Adipose tissue (tissue), 3 donors: ENCODE data around the gene KRTAP22-2. TPM values are rescaled to one million over a fixed set of nuclear protein-coding genes. Genes with fewer than 3 reads are reported as not detected.

Experiments used
- H3K27ac ChIP-seq: one replicate; pipeline ENCODE4 v1.5.1; 2013; ENCODE audit warnings: low read depth, low read length
- WGBS, 3 donors: extraction: QIAGEN DNeasy Blood & Tissue Kit; methylation state at CpG; one replicate each; pipeline ENCODE4 v1.1.7; 2013; 5-methylcytosine and 5-hydroxymethylcytosine counted together
- polyA plus RNA-seq, 3 donors: library from polyadenylated mRNA; stranded (reverse); fragments of 200-250 nt; gene quantifications; one replicate each; pipeline ENCODE4 v1.2.3, GENCODE V29; 2013
- donor health status: healthy with polysubstance abuse.
- donor health status: Bipolar disorder and iron deficiency.
- donor health status: healthy.

Gene KRTAP22-2
- polyA plus RNA-seq, 3 donors: not detected

DNA sequence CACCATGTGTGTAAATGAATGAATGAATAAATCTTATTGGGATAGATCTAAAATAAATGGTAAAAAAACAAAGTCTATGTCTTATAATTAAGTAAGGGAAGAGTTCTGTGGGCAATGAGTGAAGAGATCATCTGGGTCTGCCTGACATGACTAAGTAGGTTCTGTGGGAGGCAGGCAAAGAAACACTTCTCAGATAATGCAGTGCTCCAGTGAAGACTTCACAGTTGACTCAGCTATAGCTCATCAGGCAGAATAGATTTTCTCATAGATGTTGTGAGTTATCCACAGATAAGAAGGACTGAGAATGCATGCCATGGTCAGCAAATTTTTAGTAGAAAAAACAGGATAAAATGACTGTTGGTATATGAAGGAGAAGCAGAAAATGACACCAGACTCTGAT lies 12.4 kb downstream of the KRTAP22-2 start:
- H3K27ac ChIP-seq: no peak overlapping the region

DNA sequence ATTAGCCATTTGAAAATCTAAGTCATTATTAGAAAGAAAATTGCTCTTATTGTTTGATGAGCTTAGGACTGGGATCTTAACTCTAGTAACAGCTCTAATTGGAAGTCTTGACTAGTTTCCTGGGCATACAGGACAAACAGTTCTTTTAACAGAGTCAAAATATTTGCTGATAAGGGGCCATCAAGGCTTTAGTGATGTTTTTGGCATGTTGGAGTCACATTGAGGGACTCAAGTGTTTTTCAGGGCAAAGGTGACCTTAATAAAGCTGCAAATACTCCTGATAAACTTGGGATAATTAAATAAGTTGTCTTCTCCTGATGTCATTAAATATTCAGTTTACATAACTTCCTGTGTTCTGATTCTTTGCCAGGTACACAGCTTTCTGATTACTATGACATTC lies 22.6 kb downstream of the KRTAP22-2 start:
- H3K27ac ChIP-seq: no peak overlapping the region

DNA sequence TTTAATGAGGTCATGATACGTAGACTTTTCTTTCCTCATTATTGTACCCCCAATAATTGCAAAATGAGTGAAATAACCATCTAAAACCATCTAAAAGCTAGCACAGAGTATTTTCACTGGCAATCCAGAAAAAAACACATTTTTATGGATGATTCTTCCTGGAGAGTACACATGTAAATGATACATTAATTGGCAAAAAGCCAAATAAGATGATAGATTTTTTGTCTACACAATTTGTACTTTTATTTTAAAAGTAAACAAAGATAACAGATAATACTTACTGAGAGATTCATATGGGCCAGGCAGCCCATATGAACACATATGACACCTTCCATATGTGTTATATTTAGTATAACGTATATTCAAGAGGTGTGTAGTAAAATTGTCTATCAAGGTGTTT lies 26.6 kb downstream of the KRTAP22-2 start:
- WGBS, 3 donors: 82 to 89% (median 85%) methylated on average over 2 of the region's 2 CpGs
- H3K27ac ChIP-seq: no peak overlapping the region

DNA sequence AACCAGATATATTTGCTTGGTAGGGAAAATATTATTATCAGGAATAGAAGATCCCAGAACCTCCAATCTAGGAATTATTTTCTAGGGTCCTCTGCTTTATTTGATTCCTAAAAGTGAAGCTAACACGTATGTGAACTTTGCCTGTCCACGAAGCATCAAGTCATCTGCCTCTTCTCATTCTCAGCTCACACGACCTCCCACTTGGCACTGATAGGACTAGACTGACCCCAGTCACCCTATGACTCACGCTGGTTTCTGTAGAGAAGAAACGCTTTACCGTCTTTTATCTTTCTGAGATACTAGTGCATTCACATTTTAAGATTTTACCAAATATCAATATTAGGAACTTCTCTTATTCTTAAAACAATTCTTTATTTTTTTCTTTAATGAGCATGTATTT lies 27.1 kb downstream of the KRTAP22-2 start:
- WGBS, 3 donors: 70 to 77% (median 73%) methylated on average over 6 of the region's 6 CpGs
- no peak overlapping the region for H3K27ac ChIP-seq

DNA sequence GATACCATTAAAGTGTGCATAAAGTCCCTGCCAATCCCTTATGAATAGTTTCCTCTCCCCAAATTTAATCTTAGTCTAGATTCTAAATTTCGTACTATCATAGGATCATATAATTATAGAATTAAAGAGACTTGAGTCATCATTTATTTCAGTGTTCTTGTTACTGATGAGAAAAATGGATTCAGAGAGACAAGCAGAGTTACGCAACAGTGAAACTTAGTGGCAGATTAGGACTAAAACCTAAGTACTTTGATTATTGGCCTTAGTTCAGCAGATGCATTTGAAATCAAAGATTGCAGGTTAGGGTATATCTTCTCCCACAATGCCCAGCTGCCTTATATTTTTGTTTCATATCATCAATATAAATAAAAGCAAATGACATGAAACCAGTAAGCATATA lies 28.2 kb downstream of the KRTAP22-2 start:
- no peak overlapping the region for H3K27ac ChIP-seq
- 79 to 81% (median 81%) methylated on average over 2 of the region's 2 CpGs for WGBS, 3 donors

DNA sequence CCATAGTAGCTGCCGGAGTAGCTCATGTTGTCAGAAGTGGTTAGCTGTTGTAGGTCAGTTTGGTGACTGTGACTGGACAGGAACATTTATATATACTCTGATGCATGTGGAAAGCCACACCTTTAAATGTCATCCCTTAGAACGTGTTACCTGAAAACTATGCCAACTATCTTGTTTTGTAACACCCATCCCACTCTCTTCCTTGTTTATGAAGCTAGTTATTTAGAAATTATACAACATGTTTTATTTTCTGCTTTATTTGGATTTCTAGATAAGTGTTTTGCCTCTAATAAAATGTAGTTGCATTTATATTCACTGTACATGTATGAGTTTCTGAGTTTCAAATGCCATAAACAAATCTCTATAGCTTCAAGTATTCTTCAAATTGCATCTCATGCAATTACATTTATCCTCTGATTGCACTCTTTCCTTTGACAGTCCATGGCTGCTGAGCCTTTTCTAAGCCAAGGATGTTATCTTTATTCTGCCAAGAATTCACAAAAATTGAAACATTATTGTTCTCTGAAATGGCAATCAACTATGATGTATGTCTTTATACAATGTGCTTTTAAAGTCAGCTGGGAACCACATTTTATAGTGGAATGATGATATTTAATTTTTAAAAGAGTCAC lies 28.8 kb downstream of the KRTAP22-2 start, which contains the start of gene KRTAP19-7:
TSS of gene KRTAP19-7 (minus strand) at position 51 of the 632 bp plus-strand sequence. CDS start at position 26, 25 bp downstream.
- WGBS, 3 donors: 60 to 83% (median 63%) methylated on average over 2 of the region's 2 CpGs
- no peak within 1 kb of the TSS for H3K27ac ChIP-seq

DNA sequence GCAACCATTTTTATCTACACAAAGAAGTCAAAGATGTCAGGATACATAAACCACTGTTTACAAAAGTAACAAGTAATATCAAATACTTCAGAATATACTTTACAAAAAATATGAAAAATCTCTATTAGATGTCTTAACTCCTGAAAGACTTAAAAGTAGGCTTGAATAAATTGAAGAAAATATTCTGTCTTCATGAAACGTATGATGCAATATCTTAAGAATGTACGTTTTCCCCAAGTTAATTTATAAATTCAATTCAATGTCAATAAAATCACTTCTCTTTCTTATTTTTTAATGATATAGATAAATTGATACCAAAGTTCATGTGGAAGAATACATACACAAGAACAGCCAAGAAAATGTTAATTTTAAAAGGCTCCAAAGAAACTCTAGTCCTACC lies 35.1 kb downstream of the KRTAP22-2 start:
- H3K27ac ChIP-seq: no peak overlapping the region
- 61 to 92% (median 83%) methylated on average over 2 of the region's 2 CpGs for WGBS, 3 donors

DNA sequence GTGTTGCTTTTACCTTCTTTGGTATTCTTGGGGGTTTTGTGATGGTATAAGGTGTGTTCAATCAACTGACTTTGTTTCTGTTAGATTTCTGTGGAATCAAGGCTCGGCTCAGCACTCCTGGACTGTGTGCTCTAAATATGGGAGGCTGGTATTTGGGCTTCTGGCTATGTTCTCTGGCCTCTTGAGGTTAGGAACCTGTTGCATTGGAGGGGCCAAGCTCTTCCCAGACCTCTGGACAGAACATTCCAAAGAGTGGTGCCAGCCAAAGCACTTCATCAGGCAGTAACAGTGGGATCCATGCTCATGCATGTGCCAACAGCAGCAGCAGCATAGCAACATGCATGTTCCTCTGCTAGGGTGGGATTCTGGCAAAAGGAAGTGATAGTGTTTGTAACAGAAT lies 37.4 kb downstream of the KRTAP22-2 start:
- 76 to 80% (median 79%) methylated on average over 1 of the region's 1 CpG for WGBS, 3 donors
- H3K27ac ChIP-seq: no peak overlapping the region

DNA sequence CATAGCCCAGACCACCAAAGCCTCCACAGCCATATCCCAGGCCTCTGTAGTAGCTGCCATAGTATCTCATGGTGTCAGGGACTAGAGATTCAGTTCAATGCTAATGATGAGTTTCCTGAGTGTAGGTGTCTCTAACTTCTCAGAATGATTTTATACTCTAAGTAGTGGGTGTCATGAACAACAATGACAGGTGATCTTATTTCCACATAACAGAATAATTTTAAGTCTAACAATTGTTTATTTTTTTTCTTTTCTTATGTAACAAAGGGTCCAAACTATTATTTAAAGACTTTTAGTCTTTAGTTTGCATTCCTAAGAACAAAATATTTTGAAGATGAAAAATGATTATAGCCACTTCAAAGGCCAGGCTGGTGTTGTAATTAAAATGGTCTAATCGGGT lies 48.4 kb downstream of the KRTAP22-2 start, which contains the start of gene KRTAP19-6:
TSS of gene KRTAP19-6 (minus strand) at position 101 of the 400 bp plus-strand sequence. CDS start at position 70, 31 bp downstream.
- no peak within 1 kb of the TSS for H3K27ac ChIP-seq
- WGBS, 3 donors: 63 to 70% (median 68%) methylated on average over 1 of the region's 1 CpG

Other genes with a start within 250 kb of the KRTAP22-2 start
- not detected for gene KRTAP23-1, start 241.8 kb downstream of the KRTAP22-2 start, polyA plus RNA-seq
- not detected for gene KRTAP13-2, start 218.1 kb downstream of the KRTAP22-2 start, polyA plus RNA-seq
- gene KRTAP13-1, start 194.4 kb downstream of the KRTAP22-2 start, polyA plus RNA-seq: not detected
- not detected for gene KRTAP13-3, start 164.5 kb downstream of the KRTAP22-2 start, polyA plus RNA-seq
- gene KRTAP13-4, start 160.2 kb downstream of the KRTAP22-2 start, polyA plus RNA-seq: not detected
- not detected for gene KRTAP15-1, start 150.1 kb downstream of the KRTAP22-2 start, polyA plus RNA-seq
- gene KRTAP19-1, start 110.0 kb downstream of the KRTAP22-2 start, polyA plus RNA-seq: not detected
- not detected for gene KRTAP19-2, start 103.0 kb downstream of the KRTAP22-2 start, polyA plus RNA-seq
- not detected for gene KRTAP19-3, start 98.4 kb downstream of the KRTAP22-2 start, polyA plus RNA-seq
- gene KRTAP19-4, start 93.2 kb downstream of the KRTAP22-2 start, polyA plus RNA-seq: not detected
- gene KRTAP19-5, start 88.3 kb downstream of the KRTAP22-2 start, polyA plus RNA-seq: not detected
- not detected for gene KRTAP19-6, start 48.5 kb downstream of the KRTAP22-2 start, polyA plus RNA-seq
- gene KRTAP19-7, start 29.1 kb downstream of the KRTAP22-2 start, polyA plus RNA-seq: not detected
- gene KRTAP6-3, start 2.0 kb upstream of the KRTAP22-2 start, polyA plus RNA-seq: not detected
- gene KRTAP6-2, start 8.5 kb upstream of the KRTAP22-2 start, polyA plus RNA-seq: not detected
- not detected for gene KRTAP22-1, start 10.7 kb upstream of the KRTAP22-2 start, polyA plus RNA-seq
- not detected for gene KRTAP6-1, start 23.5 kb upstream of the KRTAP22-2 start, polyA plus RNA-seq
- gene KRTAP20-1, start 26.0 kb upstream of the KRTAP22-2 start, polyA plus RNA-seq: not detected
- not detected for gene KRTAP20-4, start 30.2 kb upstream of the KRTAP22-2 start, polyA plus RNA-seq
- not detected for gene KRTAP20-2, start 44.8 kb upstream of the KRTAP22-2 start, polyA plus RNA-seq
- gene KRTAP20-3, start 52.5 kb upstream of the KRTAP22-2 start, polyA plus RNA-seq: not detected
- gene KRTAP21-3, start 128.4 kb upstream of the KRTAP22-2 start, polyA plus RNA-seq: not detected
- not detected for gene KRTAP21-2, start 156.9 kb upstream of the KRTAP22-2 start, polyA plus RNA-seq
- not detected for gene KRTAP21-1, start 165.0 kb upstream of the KRTAP22-2 start, polyA plus RNA-seq
- gene KRTAP8-1, start 222.9 kb upstream of the KRTAP22-2 start, polyA plus RNA-seq: not detected
- gene KRTAP7-1, start 239.4 kb upstream of the KRTAP22-2 start, polyA plus RNA-seq: not detected